Activated T-cell treated with anti-CD3 and anti-CD28 coated beads for 1 hour (primary cell): ENCODE results near the gene SEC22B.
A peak's percentile ranks its signal among the peaks of the same experiment; 100 is the strongest.
"Not testable (repeated sequence)": the region's sequence is repeated elsewhere in the genome, so short reads cannot be mapped to it uniquely, and the experiment has no call there.

Source experiments
- DNase-seq: peaks from one replicate; pipeline ENCODE4 v3.0.0-alpha.2; 2020; ENCODE audit warnings: low read depth

SEC22B gene

DNA sequence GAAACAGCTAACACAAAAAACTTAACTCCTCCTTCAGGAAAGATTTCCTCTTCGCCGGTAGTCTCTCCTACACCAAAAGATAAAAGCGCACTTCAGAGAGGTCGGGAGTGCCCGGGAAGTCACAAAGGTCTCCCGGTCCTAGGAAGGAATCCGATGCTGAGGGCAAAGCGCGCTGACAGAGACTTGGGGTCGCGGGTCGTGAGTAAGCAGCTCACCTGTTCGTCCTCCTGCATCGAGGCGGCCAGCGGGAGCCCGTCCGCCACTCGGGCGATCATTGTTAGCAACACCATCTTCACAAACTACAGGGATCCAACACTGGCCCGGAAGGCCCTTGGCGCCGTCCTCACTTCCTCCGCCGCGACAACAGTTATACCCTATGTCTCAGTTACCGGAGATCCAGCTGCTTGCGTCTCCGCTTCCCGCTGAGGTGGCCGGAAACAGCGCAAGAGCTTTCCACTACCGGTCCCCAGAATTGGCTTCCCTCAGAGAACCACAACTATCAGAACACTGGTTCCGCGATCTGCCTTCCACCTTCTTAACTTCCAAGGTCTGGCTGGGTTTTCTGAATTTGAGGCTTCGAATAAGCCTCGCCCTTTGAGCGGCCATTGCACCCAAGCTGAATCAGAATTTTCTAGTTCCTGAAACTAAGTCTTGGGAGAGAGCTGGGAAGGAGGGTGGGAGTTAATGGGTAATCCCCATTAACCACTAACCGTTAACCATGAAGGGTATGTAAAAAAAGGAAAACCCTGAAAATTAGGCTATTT, at the start of gene SEC22B:
Gene SEC22B (minus strand): TSS at position 429 of the 764 bp plus-strand sequence. CDS start 139 bp downstream, at position 290.
- peak; percentile 79 for DNase-seq

DNA sequence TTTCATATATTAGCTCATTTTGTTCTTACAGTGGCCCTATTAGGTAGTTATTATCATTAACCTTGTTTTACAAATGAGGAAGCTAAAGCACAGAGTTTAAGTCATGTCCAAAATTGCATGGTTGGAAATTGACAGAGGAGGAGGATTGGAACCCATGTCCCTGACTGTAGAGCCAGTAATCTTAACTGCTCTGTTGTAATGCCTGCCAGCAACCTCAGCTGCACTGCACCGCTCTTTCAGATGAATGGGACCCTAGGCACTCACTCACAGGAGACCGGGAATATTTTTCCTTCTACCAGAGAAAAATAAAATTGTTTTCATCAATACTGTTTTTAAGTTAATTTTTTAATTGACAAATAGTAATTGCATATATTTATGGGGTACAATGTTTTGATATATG, 41.6 kb upstream of the SEC22B start:
- DNase-seq = not testable (repeated sequence)

DNA sequence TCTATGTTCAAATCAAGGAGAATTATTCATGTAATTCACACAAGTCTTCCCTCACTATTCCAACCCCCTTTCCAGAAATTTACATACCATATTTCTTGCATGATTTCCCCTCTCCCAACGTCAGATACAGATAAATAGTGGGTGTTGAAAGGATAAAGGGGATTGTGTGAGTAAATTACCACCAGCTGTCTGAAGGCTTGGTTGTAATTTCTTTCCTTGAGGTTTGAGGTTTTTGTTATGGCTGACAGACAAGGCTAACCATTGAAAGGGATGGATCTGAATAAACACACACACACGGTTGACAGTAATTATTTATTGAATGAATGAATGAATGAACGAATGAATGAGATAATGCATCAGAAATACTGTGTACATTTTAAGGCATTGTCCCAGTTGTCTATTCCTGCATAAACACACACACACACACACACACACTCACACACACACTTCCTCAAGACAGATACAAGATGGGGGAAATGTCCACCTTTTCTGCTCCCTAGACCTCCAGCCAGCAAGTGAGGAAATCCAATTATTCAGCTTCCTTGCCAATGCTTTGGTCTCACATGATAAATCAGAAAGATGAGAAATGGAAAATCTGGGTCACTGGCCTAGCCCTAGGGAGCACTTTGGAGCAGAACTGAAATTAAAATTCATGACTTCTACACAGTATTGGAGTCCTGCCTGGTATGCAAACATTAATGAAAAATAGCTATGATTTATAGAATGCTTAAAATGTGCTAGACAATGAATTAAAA, 41.0 kb upstream of the SEC22B start:
- DNase-seq = not testable (repeated sequence)

DNA sequence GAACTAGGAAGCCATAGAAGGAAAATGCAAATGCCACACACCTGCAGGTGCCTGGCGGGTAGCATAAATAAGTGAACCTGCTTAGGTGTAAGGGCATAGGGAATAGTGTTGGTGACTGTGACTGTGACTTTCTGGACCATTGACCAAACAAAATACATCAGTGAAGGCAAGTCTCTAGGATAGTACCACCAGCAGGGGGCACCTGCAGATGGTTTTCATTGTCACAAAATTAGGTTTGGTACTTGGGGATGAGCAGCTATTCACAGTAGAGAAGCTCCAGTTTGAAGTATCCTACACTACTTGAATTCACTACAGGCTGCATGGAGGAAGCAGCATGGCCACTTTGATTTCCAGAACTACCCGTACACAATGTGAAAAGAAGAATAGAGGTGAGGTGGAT, 37.3 kb upstream of the SEC22B start:
- not testable (repeated sequence) for DNase-seq

DNA sequence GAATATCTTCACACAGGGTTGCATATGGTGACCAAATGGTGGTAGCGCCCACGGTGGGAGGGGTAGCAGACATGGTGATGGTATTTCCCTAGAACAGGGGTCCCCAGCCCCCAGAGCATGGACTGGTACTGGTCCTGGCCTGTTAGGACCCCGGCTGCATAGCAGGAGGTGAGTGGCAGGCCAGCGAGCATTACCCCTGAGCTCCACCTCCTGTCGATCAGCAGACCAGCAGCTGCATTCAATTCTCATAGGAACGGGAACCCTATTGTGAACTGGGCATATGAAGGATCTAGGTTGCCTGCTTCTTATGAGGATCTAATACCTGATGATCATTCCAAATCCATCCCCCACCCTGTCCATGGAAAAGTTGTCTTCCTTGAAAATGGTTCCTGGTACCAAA, 34.4 kb upstream of the SEC22B start:
- DNase-seq = not testable (repeated sequence)

DNA sequence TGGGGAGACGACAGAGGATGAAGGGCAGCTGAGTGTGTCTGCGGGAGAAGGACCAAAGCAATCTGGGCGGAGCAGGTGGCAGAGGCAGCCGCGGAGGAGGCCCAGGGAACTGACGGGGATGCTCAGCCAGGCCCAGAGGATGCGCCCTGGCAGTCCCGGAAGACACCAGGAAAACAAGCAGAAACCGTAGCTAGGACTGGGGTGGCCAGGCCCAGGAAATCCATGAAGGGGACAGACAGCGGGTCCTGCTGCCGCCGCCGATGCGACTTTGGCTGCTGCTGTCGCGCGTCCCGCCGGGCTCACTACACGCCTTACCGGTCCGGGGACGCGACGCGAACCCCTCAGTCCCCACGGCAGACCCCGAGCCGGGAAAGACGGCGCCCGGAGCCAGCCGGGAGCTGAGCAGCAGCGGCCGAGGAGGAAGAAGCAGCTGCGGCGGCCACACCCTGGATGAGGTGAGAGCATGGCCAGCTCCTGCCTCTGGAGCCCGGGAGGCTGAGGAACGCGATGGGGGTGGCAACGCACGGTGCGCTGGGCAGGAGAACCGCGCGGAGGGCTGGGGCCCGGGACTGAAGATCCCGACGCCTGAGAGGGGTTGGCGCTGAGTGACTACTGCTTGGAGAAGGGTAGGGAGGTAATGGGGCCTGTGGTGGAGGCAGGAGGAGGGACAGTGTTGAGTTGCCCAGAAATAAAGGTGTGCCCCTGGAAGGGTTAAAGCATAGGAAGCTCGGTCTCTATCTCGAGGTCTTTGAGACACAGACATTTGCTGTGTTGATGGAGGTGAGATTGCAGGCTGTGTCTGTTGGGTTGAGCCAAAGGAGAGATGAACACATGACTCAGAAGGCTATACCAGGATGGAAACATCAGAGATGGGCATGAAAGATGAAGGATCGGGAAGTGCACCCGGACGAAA, 20.8 kb upstream of the SEC22B start:
- DNase-seq = not testable (repeated sequence)

DNA sequence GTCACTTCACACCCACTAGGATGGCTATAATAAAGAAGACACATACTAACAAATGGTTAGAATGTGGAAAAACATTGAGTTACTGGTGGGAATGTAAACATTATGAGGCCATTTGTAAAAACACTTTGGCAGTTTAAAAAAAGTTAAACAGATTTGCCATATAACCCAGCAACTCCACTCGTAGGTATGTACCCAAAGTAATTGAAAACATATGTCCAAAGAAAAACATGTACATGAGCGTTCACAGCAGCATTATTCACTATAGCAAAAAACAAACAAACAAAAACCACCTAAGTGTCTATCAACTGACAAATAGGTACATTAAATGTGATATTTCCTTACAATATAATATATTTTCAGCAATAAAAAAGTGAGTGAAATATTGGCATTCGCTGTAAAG, 12.3 kb upstream of the SEC22B start:
- DNase-seq = not testable (repeated sequence)

DNA sequence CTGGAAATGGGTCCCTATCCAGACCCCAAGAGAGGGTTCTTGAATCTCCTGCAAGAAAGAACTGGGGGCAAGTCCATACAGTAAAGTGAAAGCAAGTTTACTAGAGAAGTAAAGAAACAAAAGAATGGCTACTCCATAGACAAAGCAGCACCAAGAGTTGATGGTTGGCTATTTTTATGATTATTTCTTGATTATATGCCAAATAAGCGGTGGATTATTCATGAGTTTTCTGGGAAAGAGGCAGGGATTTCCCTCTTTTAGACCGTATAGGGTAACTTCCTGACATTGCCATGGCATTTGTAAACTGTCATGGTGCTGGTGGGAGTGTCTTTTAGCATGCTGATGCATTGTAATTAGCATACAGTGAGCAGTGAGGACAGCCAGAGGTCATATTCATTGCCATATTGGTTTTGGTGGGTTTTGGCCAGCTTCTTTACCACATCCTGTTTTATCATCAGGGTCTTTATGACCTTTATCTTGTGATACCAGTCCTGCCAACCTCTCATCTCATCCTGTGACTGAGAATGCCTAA, 5.9 kb upstream of the SEC22B start:
- DNase-seq = not testable (repeated sequence)

DNA sequence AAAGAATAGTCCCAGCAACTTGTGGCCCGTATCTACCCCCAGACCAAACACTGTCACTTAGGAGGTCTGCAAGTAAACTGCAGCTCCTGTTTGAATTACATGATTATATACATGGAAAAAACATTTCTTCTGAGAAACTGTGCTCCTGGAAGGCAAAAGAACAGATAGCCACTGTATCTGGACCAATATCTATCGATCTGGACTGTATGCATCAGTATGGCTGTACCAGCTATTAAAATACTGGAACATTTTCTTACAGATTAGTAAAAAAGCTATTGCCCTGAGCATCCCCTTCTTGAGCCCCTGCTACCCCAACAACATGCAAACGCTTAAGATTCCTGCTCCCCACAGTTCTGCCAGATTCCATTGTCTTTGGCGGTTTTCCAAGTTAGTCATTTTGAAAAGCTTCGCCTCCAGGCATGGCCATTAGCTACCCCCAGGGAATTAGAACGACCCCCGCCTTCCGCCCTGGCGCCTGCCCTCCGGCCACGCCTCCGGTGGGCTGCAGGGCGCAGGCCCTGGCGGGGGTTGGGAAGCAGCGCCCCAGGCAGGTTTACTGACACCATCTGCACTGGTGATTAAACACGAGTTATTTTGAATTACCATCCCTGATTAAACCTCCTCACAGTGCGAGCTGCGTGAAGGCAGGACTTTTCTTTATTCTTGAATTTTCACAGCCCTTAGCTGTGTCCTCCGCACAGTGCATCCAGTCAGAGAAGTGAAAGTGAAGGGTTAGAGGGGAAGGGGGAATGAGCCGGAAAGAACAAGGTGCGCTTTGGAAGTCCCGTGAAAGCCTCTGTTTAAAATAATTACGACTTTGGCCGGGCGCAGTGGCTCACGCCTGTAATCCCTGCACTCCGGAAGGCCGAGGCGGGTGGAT, 3.7 kb upstream of the SEC22B start:
- DNase-seq = not testable (repeated sequence)

DNA sequence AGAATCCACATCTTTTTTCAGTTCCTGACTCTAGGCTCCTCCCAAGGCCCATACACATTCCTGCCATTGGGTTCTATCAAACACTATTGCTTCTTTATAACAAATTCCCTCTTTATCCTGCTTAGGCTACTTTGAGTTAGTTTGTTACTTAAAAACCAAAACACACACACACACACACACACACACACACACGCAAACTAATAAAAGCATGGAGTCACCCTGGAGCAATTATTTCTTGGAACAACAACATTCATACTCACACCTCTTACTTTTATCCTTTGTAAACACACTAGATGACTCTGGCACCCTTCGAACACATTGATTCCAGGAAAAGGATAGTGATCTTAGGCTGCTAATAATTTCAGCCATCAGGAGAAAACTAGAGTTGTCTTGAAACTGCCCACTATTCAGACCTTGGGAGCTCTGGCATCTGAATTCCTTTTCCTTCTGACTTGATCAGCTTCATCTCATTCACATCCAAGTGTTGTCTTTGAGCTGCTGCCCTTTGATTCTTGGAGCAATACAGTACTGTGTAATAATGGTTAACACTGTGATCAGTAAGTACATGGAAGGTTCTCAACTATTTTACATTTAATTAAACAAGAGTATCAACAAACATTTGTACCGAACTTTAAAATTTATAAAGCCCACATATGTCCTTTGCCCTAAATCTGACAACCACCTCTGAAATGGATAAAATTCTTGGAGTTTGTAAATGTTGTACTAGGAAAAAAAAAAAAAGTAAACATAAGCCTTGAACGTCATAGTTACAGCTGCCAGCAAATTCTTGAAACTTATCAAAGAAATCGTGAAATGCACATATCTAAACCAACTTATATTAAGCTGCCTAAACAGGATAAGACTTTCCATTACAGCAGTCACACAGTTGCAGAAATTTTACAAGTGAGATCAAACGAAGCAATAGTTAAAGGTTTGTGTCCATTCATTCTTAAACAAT, 2.8 kb upstream of the SEC22B start:
- DNase-seq = no peak

DNA sequence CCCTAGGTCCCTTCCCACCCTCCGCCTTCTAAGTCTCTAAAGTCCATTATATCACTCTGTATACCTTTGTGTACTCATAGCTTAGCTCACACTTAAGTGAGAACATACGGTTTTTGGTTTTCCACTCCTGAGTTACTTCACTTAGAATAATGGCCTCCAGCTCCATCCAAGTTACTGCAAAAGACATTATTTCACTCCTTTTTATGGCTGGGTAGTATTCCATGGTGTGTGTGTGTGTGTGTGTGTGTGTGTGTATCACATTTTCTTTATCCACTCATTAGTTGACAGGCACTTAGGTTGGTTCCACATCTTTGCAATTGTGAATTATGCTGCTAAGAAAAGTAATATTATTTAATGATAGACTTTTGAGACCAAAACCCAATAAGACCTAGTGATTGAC, 1.7 kb upstream of the SEC22B start:
- DNase-seq = not testable (repeated sequence)

DNA sequence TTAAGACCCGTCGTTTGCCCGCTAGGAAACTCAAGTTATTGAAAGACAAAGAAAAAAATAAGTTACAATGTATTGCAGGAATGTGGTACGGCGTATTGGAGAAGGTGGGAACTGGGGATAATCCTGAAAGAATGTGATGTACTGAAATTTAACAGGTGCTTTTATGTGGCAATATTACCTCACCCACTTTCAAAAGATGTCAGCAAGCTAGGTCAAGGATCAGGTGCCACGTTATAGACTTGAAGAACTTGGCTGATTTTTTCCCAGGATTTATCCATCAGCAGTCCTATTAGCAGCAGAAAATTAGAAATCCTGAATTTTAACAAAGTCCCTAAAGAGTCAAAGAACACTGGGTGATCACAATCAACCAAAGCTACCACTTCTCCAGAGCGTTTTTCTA, 632 bp downstream of the SEC22B start:
- DNase-seq = not testable (repeated sequence)

DNA sequence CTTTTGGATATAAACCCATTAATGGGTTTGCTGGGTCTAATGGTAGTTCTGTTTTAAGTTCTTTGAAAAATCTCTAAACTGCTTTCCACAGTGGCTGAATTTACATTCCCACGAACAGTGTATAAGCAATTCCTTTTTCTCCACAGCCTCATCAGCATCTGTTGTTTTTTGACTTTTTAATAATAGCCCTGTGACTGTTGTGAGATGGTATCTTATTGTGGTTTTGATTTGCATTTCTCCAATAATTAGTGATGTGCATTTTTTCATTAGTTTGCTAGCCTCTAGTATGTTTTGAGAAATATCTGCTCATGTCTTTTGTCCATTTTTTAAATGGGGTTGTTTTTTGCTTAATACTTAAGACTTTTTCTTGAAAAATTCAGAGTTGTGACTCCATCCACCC, 11.6 kb downstream of the SEC22B start:
- not testable (repeated sequence) for DNase-seq

DNA sequence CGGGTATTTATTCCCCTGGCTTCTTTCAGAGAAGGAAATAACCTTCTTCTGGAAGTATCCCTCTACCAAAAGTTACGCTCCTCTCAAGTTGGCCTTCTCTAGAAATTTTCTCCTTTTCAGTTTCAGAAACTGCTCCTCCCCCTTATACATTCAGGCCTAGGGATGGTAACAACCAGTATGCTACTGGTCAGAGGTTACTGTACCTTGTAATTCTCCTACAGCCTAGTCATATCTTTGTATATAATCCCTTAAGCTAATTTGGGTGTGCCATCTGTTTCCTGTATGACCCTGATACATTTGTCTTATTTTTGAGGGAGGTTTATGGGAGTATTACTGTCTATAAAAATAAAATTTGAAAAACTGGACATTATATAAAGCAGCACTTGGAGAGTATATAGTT, 14.3 kb downstream of the SEC22B start:
- not testable (repeated sequence) for DNase-seq

DNA sequence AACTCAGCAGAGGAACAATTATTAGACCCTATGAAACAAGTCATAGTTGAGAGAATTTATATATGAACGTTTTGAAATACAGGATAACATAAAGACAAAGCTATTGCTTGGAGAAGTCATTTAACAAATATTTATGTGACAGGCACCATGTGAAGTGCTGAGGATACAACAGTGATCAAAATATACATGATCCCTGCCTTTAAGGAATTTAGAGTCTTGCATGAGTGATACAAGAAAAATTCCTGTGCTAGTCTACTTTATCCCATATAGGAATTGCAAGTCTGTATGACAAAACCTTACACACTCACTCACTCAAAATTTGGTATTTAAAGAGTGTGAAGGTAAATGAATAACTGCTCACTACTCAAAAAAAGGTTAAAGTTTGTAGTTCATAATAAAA, 17.8 kb downstream of the SEC22B start:
- DNase-seq = not testable (repeated sequence)

DNA sequence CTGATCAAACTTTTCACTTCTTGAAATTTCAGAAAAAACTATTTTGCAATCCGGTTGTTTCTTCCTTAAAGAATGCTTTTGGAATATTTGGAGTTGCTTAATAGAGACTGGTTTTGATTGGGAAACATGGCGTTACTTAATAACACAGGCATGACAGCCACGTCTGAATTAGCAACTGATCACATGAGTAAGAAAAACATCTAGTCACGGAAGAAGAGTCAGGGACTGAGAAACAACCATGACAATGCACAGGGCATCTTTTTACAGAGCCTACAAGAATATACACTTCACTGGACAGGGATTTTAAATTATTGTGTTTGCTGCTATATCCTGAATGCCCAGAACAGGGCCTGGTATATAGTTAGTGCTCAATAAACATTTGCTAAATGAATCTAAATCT, 18.2 kb downstream of the SEC22B start:
- DNase-seq = not testable (repeated sequence)

DNA sequence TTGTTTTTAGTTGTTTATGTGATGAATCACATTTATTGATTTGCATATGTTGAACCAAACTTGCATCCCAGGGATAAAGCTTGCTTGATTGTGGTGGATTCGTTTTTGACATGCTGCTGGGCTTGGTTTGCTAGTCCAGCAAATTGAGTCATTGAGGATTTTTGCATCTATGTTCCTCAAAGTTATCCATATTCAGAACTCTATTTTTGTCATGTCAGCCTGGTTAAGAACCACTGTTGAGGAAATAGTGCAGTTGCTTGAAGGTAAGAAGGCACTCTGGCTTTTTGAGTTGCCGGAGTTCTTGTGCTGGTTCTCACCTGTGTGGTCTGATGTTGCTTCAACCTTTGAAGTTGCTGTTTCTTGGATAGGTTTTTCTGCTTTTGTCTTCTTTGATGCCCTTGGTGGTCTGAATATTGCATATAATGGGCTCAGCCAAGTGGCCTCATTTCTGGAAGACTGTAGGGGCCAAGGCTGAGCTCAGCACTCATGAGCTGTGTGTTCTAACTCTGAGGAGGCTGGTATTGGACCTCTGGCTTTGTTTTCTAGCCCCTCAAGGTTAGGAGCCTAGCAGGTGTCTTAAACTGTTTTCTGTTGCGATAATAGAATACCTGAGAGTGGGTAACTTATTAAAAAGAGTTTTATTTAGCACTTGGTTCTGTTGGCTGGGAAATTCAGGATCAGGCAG, 26.0 kb downstream of the SEC22B start:
- not testable (repeated sequence) for DNase-seq

DNA sequence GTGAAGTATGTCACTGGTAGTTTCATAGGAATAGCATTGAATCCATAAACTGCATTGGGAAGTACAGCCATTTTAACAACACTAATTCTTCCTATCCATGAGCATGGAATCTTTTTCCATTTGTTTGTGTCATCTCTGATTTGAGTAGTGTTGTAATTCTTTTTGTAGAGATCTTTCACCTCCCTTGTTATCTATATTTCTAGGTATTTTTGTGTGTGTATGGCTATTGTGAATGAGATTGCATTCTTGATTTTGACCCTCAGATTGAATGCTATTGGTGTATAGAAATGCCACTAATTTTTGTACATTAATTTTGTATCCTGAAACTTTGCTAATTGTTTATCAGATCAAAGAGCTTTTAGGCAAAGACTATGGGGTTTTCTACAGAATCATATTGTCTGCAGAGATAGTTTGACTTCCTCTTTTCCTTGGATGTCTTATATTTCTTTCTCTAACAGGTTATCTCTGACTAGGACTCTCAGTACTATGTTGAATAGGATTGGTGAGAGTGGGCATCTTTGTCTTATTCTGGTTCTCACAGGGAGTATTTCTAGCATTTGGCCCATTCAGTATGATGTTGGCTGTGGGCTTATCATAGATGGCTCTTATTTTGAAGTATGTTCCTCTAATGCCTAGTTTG, 26.8 kb downstream of the SEC22B start:
- not testable (repeated sequence) for DNase-seq

DNA sequence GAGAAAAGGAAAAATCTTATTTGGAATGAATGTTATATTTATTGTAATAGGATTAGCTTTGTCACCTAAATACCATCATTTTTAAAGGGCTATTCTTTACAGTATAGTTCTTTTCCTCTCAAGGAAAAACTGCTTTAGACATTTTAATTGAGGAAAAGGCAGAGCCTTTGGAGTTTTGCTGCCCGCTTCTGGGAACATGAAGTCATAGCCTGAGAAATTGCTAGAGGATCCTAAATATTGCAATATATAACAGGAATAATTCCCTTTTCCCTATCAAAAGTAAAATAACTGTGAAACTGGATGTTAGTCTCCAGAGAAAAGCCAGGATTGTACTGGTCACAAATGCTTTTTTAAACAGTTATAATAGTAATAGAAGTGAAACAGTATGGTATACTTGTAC, 30.5 kb downstream of the SEC22B start:
- DNase-seq = not testable (repeated sequence)
